ENCODE data around the gene ACAD10. TPM values are rescaled to one million over a fixed set of nuclear protein-coding genes. Genes with fewer than 3 reads are reported as not detected.
"Not testable (repeated sequence)": the region's sequence is repeated elsewhere in the genome, so short reads cannot be mapped to it uniquely, and the experiment has no call there.

ACAD10 gene
- total RNA-seq, 1 donor from 2014 or later, result 29.5 TPM

GRCh38 chr12:111759991-111760390 lies 74.1 kb downstream of the ACAD10 start:
- peaks cover 7% of the 10 kb centered on the region for H3K36me3 Mint-ChIP-seq (ENCODE audit: unreplicated experiment)
- no peak for TF ChIP-seq CTCF (IDR thresholded peaks at IDR 0.05)
- no peak overlapping the region for H3K4me3 Mint-ChIP-seq (ENCODE audit: unreplicated experiment)
- no peak overlapping the region for H3K27ac Mint-ChIP-seq (ENCODE audit: unreplicated experiment)
- peaks cover 23% of the 10 kb centered on the region for H3K4me1 Mint-ChIP-seq (ENCODE audit: unreplicated experiment)
- peaks cover 3% of the 10 kb centered on the region for H3K27me3 Mint-ChIP-seq (ENCODE audit: unreplicated experiment)
- H3K9me3 Mint-ChIP-seq (ENCODE audit: unreplicated experiment), result no peaks in the 10 kb centered on the region
- DNase-seq (ENCODE audit: extremely low spot score, unreplicated experiment), result no peak

DNA sequence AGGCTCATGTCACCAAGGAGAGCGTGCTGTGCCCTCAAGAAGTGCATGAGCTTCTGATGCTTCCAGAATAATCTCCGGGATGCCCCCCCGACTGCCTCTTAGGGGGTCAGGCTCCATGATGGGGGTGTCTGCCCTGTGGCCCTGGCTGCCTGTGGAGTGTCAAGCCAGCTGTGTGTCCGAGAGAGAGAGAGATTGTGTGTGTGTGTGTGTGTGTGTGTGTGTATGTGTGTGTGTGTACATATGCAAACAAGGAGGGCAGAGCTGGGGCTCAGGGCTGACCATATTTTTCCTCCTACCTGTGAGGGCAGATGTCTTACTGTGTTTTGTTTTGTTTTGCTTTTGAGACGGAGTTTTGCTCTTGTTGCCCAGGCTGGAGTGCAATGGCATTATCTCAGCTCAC lies 75.2 kb downstream of the ACAD10 start:
- Mint-ChIP-seq H3K9me3 (ENCODE audit: unreplicated experiment) (no peaks in the 10 kb centered on the region), H3K4me1 (ENCODE audit: unreplicated experiment) (peaks cover 24% of the 10 kb centered on the region)
- DNase-seq (ENCODE audit: extremely low spot score, unreplicated experiment), result no peak

DNA sequence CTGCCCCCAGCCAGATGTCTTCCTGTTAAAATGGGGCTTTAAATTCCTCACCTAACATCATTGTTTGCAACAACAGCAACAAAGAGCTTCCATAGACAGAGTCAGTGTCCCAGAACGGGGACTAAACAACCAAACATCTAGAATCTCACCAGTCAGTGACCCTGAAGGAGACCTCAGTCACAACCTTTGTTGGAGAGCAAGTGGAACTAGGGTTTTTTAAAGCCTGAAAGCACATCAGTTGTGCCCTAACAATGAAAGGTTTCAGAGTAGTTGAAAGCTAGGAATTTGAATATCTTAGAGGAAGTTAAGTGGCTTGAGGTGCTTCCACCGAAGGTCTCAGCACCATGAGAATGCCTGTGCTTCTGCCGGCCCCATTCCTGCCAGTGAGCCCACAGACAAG lies 75.9 kb downstream of the ACAD10 start:
- no peak for TF ChIP-seq CTCF (IDR thresholded peaks at IDR 0.05)
- no peak for DNase-seq (ENCODE audit: extremely low spot score, unreplicated experiment)
- Mint-ChIP-seq H3K27me3 (ENCODE audit: unreplicated experiment) (peaks cover 3% of the 10 kb centered on the region), H3K4me3 (ENCODE audit: unreplicated experiment) (no peak overlapping the region), H3K9me3 (ENCODE audit: unreplicated experiment) (no peaks in the 10 kb centered on the region), H3K36me3 (ENCODE audit: unreplicated experiment) (peaks cover 4% of the 10 kb centered on the region), H3K4me1 (ENCODE audit: unreplicated experiment) (peaks cover 24% of the 10 kb centered on the region), H3K27ac (ENCODE audit: unreplicated experiment) (no peak overlapping the region)

More for the DNA sequence above, 75.2 kb downstream of the ACAD10 start:
- Mint-ChIP-seq H3K4me3 (ENCODE audit: unreplicated experiment) (no peak overlapping the region), H3K36me3 (ENCODE audit: unreplicated experiment) (peaks cover 4% of the 10 kb centered on the region), H3K27ac (ENCODE audit: unreplicated experiment) (no peak overlapping the region), H3K27me3 (ENCODE audit: unreplicated experiment) (peaks cover 3% of the 10 kb centered on the region)
- TF ChIP-seq CTCF (IDR thresholded peaks at IDR 0.05), result no peak

GRCh38 chr12:111763552-111763951 lies 77.7 kb downstream of the ACAD10 start:
- not testable (repeated sequence) for H3K27me3 Mint-ChIP-seq (ENCODE audit: unreplicated experiment); H3K36me3 Mint-ChIP-seq (ENCODE audit: unreplicated experiment); H3K9me3 Mint-ChIP-seq (ENCODE audit: unreplicated experiment); H3K4me3 Mint-ChIP-seq (ENCODE audit: unreplicated experiment); DNase-seq (ENCODE audit: extremely low spot score, unreplicated experiment); H3K27ac Mint-ChIP-seq (ENCODE audit: unreplicated experiment)
- H3K4me1 Mint-ChIP-seq (ENCODE audit: unreplicated experiment), result peaks cover 20% of the 10 kb centered on the region

- H3K27me3 Mint-ChIP-seq (ENCODE audit: unreplicated experiment), result peaks cover 3% of the 10 kb centered on the region
- H3K4me1 Mint-ChIP-seq (ENCODE audit: unreplicated experiment), result peaks cover 20% of the 10 kb centered on the region
- no peaks in the 10 kb centered on the region for H3K36me3 Mint-ChIP-seq (ENCODE audit: unreplicated experiment)
- no peak overlapping the region for H3K4me3 Mint-ChIP-seq (ENCODE audit: unreplicated experiment)
- no peak for TF ChIP-seq CTCF (IDR thresholded peaks at IDR 0.05)
- H3K27ac Mint-ChIP-seq (ENCODE audit: unreplicated experiment), result no peak overlapping the region
- no peak for DNase-seq (ENCODE audit: extremely low spot score, unreplicated experiment)
- H3K9me3 Mint-ChIP-seq (ENCODE audit: unreplicated experiment), result no peaks in the 10 kb centered on the region
Measured at GRCh38 chr12:111764120-111764821, 78.4 kb downstream of the ACAD10 start.
